Glomerular endothelial cell (primary cell): Measurements from ENCODE around the gene GREB1. TPM values are rescaled to one million over a fixed set of nuclear protein-coding genes. Genes with fewer than 3 reads are reported as not detected.

Source experiments
- DNase-seq: peaks from one replicate; pipeline ENCODE4 v3.0.0-alpha.2; 2011; ENCODE audit warnings: low read depth, low spot score; ENCODE audit errors: extremely low read depth
- total RNA-seq: library from RNA; depleted of rRNA; stranded (reverse); fragments of >200 nt; gene quantifications from 2 replicates; pipeline ENCODE4 v1.2.3, GENCODE V29; 2015

The GREB1 gene
- total RNA-seq, 1 donor from 2014 or later, result 0.64 TPM

DNA sequence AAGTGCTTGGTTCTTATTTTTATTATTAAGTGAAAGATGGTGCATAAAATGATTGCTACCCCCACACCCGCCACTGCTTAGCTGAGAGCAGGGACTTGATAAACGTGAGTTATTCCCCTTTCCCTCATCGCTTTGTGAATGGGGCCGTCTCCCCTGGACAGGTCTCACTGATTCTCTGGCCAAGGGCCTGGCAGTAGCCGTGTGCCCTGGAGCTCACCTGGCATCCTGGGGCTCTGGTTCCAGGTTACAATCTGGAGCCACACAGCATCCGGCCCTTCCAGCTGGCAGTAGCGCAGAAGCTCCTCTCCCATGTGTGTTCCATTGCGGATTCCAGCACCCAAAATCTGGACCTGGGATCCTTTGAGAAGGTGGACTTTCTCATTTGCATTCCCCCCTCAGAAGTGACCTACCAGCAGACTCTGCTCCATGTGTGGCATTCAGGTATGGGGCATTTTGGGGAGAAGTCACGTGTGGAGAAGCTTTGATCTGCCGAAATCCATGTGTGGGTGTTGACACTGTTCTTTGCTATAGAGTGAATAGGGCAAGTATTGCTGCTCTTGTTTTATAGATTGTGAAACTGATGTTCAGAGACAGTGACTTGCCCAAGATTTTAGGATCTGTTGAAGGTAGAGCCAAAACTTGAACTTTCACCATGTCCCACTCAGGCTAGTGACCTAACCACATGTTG lies 63.8 kb downstream of the GREB1 start:
- DNase-seq, result no peak

DNA sequence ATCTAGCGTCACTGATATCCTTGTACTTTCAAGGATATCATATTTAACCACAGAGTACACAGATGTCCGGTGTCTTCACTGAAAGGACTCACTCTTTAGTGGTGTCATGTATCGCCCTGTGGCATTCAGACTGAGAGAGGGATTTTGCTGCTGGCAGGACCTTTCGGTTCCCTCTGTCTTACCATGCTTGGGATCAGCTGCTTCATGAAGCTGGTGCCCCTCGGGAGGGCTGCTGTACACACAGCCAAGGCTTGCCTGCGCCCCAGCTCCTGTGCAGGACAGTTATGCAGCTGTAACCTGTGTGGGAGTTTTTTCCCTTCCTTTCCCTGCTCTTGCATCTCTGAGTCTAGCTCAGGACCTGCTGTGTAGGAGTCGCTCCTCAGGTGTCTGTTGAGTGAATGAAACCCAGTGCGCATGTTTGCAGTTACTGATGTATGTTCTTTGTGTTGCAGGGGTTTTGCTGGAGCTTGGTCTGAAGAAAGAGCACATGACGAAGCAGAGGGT lies 64.4 kb downstream of the GREB1 start:
- DNase-seq, result no peak

DNA sequence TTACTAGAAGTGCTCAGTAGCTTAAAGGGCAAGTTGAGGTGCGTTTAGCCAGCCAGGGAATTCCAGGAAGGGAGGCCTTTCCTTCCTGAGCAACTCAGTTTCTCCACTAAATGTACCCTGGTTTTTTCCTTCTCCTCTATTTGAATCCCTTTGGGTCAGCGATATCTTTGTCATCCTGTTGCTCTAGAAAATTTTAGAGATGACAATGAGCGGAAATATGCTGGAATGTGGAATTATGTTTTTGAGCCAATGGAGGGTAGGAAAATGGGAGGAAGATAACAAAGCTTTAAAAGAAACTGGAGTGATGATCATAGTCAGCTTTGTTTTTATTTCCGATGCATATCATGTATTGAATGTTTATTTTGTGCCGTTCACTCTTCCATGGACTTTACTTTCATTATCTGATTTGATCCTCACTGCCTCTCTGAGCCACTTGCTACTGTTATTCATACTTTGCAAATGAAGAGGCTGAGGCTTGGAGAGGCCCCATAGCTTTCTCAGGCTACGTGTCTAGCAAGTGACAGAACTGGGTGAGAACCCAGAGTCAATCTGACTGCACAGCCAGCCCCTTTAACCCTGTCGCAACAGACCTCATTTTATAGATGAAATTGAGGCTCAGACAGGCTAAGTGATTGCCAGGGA lies 68.8 kb downstream of the GREB1 start:
- DNase-seq, result no peak

DNA sequence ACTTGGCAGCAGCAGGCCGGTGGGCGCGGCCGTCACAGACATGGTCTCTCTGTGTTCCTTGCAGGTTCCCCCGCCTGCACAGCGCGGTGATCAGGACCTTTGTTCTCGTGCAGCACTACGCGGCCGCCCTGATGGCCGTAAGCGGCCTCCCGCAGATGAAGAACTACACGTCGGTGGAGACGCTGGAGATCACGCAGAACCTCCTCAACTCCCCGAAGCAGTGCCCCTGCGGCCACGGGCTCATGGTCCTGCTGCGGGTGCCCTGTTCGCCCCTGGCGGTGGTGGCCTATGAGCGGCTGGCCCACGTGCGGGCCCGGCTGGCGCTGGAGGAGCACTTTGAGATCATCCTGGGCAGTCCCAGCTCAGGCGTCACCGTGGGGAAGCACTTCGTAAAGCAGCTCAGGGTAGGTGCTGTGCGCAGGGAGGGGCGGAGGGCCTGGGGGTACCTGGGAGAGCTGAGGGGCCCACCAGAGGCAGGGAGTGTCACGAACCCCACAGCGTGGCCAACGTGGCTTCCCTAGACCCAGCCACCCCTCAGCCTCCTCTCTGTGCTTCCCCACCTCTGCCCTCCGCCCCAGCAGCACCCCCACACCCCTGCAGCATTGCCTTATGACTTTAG lies 76.9 kb downstream of the GREB1 start:
- no peak for DNase-seq

DNA sequence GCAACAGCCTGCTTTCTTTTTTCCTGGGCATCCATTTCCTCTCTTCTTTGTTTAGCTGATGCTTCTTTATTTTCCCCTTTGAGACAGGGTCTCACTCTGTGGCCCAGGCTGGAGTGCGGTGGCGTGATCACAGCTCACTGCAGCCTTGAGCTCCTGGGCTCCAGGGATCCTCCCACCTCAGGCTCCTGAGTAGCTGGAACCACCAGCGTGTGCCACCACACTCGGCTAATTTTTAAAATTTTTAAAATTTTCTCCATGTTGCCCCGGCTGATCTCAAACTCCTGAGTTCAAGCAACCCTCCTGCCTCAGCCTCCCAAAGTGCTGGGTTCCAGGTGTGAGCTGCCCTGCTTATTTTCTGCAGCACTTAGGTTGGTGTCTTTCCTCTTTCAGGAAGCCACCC lies 77.4 kb downstream of the GREB1 start:
- DNase-seq, result no peak

DNA sequence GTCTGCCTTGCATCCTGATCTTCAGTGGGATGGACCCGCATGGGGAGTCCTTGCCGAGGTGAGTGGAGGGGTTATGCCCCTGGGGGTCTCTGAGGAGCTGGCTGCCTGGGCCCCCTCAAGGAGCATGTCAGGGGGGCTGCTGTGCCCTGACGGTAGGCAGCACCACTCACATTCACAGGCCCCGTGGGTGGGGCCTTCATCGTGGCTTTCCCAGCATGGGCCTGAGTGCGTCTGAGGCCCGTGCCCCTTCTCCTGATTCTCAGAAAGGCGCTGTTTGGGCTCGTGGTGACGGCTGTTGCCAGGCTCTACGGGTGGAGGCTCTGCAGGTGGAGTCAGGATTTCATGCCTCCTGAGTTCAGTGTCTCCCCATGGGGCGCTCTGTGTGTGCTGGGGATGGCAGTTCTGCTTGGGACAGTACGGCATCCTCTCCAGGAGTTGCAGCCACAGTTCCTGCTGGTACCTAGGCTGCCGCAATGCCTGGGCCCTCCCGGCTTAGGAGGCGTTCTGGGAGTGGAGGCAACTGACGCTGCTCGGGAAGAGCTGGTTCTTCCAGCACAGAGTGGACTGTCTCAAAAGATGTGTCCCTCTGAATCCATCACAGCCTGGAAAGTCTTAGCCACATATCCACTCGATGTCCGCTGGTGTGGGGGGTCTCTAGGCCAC lies 78.8 kb downstream of the GREB1 start:
- no peak for DNase-seq

DNA sequence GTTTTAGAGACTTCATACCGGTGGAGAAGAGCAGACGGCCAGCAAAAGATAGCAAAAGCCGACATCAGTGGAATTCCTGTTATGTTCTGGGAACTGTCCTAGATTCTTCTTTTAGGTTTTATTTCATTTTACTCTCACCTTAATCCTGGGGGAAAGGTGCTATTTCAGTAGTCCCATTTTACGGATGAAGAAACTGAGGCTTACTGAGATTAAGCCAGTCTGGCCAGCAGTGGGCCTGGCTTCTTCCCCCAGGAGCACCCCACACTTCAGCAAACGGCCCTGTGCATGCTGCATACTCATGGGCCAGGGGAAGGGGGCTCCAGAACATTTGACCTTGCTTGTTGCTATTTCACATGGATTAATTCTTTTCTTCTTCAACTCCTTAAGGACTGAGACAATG lies 79.5 kb downstream of the GREB1 start:
- no peak for DNase-seq

DNA sequence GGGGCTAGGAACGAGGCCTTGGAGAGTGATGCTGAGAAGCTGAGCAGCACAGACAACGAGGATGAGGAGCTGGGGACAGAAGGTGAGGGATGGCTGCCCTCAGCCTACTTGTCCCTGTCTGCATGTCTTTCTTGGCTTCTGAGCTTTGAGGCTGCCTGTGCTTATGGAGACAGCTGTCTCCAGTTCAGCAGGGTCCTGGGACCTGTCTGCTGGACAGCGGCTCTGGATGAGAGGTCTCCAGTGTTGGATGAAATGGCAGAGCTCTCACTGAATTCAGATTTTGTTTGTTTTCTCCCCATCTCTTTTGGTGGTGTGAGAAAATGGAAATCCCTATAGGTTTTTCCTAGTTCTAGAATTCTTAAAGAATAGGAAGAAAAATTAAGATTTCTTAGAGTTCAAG lies 81.4 kb downstream of the GREB1 start:
- DNase-seq, result no peak

DNA sequence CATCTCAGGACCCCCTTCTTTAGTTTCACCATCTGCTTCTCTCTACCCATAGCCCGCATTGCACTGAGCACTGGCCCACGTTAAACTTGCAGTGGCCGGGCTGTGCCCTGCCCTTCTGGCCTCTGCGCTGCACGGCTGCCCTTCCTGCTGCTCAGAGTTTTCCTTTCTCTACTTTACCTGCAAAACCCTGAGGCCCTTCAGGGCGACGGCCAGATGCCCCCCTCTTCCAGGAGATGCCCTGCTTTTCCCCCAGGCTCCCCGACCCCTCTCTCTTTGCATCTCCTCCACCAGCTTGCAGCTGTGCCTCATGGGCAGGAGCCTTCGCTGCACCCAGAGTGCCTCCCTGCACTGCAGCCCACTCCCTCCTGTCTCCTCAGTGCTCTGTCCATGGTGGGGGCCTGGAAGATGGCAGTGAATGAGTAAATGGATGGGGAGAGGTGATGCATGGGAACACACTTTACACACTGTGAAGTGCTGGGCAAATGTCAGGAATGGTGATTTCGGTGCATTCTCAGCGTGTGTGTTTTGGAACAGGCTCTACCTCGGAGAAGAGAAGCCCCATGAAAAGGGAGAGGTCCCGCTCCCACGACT lies 82.3 kb downstream of the GREB1 start:
- no peak for DNase-seq

DNA sequence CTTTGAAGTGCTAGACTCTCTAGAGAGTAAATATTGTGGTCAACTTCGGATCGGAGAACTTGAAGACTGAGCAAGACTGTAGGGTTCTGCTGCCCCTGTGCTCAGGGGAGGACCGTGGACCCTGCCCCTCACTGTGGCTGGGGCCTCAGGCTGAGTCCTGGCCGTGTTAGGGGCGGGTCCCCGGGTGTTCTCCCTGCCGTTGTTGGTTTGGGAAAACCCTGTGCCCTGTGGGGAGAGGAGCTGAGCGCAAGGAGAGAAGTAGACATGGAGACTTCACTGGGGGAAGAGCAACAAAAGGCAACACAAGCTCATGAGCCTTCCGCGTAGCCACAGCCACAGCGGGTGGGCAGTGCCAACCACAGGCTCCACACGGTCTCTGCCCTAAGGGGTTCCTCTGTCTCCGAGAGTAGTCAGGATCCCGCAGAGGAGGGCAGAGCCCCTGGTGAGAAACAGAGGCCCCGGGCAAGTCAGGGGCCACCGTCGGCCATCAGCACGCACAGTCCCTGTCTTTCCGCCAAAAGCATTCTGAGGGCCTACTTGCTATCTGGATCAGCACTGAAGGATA lies 83.1 kb downstream of the GREB1 start:
- DNase-seq, result no peak

DNA sequence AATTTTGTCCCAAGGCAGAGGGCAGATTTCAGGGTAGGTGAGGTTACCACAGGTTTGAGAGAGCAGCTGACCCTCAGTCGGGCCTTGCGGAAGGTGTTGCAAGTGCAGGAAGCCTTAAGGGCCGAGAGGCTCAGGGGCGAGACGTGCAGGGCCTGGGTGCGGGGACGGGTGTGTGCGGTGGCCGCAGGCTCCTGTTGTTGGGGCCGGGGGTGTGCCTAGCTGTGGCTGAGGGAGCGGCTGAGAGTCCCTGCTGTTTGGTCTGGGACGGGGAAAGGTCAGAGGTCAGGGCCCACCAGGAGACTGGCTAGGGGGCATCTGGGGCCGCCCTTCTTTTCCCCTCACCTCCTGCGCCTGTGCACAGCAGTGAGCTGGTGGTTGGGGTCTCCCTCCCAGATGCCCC lies 83.7 kb downstream of the GREB1 start:
- no peak for DNase-seq

DNA sequence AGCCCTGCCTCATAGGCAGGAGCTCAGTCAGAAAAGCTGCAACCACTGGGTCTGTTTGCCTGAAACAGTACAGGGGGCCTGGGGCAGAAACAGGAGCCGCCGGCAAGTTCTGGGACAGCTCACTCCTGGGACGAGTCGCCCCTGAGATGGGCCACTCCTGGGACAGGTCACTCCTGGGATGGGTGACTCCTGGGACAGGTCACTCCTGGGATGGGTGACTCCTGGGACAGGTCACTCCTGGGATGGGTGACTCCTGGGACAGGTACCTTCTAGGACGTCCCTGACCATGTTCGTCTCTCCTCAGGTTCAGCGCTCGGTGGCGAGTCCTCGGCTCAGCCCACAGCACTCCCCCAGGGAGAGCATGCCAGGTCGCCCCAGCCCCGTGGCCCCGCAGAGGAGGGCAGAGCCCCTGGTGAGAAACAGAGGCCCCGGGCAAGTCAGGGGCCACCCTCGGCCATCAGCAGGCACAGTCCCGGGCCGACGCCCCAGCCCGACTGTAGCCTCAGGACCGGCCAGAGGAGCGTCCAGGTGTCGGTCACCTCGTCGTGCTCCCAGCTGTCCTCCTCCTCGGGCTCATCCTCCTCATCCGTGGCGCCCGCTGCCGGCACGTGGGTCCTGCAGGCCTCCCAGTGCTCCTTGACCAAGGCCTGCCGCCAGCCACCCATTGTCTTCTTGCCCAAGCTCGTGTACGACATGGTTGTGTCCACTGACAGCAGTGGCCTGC lies 84.3 kb downstream of the GREB1 start:
- DNase-seq, result no peak

DNA sequence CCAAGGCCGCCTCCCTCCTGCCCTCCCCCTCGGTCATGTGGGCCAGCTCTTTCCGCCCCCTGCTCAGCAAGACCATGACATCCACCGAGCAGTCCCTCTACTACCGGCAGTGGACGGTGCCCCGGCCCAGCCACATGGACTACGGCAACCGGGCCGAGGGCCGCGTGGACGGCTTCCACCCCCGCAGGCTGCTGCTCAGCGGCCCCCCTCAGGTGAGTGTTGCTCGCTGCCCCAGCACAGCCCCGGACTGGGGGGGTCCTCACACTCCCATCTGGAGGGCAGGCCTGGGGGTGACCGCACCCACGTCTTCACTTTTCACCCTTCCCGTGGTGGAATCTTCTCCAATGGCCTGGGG lies 84.8 kb downstream of the GREB1 start:
- DNase-seq, result no peak

DNA sequence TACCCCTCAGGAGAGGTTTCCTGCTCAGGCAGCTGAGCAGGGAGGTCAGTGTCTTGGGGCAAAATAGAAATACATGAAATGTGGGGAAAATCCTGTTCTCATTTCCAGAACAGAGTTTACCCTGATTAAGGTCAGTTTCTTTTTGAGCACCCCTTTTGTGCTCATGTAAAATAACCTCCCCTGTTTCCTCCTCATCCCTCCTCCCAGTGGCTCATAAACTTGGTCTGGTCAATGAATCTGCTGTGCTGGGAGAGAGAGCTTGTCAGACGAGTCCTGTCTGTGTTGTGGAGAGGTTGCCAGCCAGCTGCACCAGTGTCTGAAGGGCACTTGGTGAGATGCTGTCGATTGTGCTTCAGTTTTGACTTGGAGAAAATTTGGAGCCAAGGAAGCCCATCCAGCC lies 87.6 kb downstream of the GREB1 start:
- DNase-seq, result no peak

DNA sequence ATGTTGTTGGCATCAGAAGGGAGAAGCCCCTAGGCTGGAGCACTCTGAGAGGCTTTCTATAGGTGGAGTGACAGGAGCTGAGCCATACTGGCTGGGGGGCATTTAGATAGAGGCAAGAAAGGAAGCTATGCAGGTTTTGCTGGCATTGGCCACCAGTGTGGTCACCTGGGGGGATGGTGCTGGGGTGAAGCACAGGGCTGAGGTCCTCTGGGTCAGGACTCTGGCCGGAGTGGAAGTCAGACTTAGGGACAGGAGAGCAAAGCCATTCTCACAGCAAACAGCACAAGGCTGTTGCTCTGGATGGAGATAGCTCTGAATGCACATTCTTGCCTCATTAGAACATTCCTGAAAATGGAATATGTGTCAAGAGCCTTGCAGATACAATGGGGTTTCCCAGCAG lies 88.8 kb downstream of the GREB1 start:
- DNase-seq, result no peak

DNA sequence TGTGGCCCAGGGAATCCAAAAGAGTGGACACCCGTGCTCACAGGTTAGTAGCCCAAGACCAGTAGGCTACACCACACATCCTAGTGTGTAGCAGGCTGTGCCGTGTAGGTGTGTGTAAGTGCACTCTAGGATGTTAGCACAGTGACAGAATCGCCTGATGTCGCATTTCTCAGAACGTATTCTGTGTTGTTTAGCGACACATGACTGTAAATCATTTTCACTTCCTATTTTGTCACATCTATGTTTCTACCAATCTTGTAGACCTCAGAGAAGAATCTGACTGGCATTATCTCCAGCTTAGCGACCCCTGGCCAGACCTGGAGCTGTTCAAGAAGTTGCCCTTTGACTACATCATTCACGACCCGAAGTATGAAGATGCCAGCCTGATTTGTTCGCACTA lies 91.0 kb downstream of the GREB1 start:
- no peak for DNase-seq

DNA sequence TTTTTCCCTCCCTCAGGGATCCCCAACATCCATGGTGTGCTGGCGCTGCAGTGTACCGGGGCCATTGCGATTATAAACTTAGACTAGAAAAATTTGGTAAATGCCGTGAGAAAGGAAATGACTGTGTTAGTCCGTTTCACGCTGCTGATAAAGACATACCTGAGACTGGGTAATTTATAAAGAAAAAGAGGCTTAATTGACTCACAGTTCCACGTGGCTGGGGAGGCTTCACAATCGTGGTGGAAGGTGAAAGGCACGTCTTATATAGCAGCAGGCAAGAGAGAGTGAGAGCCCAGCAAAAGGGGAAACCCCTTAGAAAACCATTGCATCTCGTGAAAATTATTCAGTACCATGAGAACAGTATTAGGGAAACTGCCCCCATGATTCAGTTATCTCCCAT lies 91.8 kb downstream of the GREB1 start:
- no peak for DNase-seq

DNA sequence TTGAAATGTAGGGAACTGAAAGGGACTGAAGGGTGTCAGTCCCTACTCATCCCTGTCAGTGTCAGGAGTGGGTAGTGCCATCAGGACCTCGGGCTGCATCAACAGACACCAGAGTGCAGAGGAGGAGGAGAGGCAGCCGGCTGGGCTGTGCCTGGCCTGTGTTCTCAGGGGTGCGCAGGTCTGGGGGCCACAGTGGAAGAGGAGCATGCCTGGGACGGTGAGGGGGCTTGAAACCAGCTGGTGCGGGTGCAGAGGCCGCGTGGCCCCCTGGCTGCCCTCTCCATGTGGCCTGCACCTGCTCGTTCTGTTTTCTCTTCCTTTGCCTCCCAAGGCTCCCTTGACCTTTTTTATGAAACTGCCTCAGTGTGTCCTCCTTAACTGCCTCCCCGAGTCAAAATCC lies 94.8 kb downstream of the GREB1 start:
- no peak for DNase-seq

DNA sequence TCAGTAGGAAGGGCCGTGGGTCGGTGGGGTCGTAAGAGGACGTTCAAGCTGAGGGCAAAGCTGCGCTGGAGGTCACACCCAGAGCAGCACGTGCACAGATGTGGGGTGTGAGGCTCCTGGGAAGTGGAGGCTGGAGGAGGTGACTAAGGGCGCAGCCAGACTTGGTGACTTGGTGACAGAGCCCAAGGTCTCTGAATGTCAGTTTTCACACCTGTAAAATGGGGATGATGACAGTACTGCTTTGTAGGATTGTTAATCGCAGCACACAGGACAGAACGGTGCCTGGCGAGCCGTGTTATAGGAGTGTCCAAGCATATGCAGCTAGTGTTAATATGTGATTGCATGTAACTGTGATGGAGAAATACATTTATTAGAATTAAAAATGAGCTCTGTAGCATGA lies 95.4 kb downstream of the GREB1 start:
- no peak for DNase-seq

DNA sequence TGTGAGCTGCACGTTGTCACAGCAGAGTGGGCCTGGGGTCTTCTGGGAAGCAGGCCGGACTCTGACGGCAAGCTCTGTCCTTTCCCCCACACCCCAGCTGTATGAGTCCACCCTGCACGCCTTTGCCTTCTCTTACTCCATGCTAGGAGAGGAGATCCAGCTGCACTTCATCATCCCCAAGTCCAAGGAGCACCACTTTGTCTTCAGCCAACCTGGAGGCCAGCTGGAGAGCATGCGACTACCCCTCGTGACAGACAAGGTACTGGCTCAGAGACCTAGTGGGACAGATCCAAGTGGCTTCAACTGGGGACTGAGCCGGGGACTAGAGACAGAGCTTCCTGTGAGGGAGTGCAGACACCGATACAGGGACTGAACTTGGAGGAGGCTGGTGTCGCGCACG lies 96.0 kb downstream of the GREB1 start:
- DNase-seq, result no peak
